NCI-H1048 (cell line): ENCODE results near the gene GPR101.
A peak's percentile ranks its signal among the peaks of the same experiment; 100 is the strongest.

Experiments
- DNase-seq: peaks from one replicate; lab custom pipeline; 2025; lab: John Stamatoyannopoulos, UW

The GPR101 gene, protein sequence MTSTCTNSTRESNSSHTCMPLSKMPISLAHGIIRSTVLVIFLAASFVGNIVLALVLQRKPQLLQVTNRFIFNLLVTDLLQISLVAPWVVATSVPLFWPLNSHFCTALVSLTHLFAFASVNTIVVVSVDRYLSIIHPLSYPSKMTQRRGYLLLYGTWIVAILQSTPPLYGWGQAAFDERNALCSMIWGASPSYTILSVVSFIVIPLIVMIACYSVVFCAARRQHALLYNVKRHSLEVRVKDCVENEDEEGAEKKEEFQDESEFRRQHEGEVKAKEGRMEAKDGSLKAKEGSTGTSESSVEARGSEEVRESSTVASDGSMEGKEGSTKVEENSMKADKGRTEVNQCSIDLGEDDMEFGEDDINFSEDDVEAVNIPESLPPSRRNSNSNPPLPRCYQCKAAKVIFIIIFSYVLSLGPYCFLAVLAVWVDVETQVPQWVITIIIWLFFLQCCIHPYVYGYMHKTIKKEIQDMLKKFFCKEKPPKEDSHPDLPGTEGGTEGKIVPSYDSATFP

DNA sequence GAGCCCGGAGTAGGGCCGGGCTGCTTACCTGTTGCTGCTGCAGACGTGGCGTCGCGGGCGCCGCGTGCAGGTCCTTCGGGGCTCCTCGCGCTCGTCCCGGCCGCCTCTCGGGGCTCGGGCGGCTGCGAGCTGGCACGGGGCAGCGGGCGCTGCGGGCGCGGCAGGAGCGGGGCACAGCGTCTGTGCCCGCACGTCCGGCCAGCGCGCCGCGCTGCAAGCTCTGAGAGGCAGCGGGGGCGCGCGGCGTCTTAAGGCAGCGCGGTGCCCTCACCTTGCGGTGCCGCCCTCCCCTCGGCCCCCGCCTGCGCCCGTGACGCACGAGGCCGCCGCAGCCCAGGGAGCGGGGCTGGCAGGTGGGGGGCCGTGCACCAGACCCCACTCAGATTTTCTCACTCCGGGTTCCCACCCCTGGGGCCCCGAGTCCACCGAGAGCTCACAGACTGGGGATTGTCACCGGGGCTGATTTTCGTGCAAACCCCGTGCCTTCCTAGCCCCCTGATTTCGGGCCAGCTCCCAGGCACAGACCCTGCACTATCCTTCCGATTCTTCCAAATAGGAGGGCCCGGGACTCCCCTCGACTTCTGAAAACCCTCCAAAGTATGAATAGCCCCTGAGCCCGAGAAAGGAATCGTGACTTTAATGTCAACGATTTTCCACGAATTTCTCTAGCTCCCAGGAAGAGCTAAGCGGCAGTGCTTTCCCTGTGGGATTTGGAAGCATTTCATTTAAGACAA, at the start of gene GPR101:
Gene GPR101 (minus strand): TSS at position 222 of the 734 bp plus-strand sequence. CDS start 2,321 bp downstream, outside the sequence.
- DNase-seq: no peak

DNA sequence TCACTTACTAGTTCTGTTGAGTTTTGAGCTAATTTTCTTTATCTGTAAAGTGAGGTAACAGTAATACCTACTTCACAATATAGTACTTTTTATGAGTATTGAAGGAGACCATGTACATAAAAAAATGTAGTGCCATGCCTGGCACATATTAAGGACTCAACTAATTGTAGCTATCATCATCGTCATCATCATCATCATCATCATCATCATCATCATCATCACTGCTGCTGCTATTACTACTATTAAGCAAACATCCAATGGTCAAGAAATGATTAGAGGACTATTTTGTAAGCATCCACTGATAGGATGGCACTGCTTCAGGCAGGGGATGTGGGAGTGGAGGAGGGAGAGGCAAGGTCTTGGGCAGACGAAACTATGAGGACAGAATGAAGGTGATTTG, 47.4 kb upstream of the GPR101 start:
- no peak for DNase-seq

DNA sequence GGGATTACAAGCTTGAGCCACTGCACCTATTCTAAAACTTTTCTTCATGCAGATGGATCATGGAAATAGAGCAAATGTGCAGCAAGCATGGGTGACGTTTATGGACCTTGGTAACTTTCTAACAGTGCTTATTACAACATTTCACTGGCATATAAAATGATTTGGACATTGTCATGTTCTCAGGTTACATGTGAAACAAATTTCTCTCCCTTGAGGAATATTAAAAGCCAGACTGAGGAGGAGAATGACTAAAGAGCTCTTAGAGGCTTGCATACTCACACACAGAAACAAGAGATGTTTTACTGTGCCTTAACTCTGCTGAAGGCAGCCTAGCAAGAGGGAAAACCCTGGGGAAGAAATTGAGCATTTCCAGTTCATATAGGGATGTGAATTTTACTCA, 38.6 kb upstream of the GPR101 start:
- no peak for DNase-seq

DNA sequence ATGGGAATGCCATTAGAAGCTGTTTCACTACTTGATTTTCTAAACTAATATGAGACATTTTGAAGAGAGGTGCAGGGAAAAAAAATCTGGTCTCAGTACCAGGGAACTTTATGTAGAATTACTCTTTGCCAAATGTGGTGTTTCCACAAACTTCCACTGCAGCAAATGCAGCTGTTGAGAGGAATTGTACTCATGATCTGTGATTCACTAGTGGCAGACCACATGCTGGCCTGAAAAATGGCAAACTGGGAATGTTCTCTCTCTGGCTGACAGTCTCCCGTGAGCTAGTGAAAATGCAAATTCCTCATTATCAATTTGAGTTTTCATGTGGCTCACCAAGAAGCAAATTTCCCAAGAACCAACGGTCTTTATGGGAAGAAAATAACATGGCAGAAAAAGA, 37.8 kb upstream of the GPR101 start:
- DNase-seq: no peak

DNA sequence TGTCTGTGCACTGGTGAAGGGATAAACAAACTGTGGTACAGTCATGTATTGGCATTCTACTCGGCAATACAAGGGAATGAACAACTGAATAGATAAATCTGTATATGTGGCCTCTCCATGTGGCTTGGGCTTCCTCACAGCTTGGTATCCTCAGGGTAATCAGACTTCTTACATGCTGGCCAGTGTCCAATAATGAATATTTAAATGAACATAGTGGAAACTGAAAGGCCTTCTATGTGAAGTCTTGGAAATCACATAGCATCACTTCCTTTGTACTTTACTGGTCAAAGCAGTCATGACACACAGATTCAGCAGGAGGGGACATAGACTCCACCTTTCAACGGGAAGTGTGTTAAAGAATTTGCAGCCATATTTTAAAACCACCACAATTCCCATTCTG, 33.4 kb upstream of the GPR101 start:
- DNase-seq: no peak

DNA sequence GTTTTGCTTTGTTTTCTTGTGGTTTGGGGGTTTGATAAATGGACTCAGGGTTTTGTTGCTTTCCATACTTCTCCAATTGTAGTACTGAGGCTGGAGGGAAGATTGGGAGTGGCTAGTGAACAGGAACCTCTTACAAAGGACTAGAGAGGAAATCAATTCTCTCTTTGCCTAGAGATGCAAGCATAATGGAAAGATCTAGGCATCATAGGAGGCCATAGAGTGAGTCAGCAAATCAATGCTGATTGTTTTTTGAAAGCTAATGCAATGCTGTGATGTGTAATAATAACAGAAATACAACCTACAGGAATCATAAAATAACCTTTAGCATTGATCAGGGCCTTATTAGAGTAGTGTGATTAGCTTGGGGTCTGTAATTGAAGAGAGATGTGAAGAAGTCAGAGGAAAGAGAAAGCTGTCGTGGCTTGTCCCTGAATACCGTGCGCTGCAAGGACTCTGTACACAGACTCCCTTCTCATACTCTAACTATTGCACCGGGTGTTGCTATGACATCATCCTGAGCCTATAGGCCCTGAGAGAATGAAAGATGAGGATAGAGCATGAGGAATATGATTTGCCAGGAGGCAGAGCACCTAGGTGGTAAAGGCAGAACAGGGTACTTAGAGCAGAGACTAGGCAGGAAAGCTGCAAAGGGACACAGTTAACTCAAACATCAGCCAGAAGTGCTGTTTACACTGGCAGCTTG, 29.3 kb upstream of the GPR101 start:
- no peak for DNase-seq

DNA sequence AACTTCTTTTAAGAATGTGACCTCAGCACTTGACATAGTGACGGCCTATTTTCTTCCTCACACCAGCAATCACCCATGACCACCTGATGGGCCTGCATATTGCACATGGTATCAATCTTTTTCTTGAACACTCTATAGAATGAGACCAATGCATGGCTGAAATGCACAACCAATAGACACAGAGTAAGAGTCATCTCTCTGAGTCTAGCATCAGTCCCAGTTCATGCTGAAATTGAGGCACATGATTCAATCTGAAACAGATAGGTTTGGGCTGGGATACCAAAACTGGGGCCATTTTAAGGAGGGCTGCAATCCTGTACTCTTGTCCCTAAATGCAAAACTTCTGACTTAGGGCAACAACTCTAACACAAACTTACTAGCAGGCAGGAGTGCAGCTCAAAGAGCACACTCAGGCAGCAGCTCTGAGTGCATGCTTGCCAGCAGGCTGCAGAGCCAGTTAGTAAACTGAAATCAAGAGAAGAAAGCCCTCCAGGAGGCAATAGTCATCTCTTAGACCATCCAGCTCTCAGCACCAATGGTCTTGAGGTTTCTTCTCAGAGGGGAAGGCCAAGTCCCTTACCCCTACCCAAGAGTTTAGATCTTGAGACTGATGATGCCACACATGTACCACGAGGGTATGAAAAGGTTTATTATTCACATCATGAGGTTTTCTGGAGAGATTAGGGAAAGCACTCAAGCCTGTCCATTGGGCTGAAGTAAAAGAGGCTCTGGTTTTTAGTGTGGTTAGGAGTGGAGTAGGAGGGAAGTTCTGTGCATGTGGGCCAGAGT, 24.7 kb upstream of the GPR101 start:
- no peak for DNase-seq

DNA sequence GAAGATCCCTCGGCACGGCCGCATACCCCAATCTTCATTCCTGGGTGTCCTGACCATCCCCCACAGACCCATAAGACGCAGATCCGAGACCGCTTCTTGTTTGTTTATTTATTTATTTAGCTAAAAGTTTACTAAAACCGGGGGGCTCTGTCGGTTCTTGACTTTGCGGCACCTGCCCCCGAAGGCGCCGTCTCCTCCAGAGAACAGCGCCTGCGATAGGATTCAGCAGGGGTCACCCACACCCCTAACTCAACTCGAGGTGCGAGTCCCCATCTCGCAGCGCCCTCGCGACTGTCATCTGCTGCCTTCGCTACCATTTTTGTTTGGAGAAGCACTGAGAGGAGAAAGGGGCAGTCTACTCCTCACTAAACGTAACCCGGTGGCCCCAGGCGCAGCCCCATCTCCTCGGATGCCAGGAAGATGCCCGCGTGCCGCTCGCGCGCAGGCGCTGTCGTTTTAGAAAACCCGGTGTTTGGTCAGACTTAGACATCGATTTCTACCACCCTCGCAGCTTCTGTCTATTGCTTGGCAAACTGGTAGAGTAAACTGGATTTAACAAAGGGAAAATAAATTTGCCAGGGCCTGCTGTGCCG, 18.9 kb upstream of the GPR101 start:
- no peak for DNase-seq

DNA sequence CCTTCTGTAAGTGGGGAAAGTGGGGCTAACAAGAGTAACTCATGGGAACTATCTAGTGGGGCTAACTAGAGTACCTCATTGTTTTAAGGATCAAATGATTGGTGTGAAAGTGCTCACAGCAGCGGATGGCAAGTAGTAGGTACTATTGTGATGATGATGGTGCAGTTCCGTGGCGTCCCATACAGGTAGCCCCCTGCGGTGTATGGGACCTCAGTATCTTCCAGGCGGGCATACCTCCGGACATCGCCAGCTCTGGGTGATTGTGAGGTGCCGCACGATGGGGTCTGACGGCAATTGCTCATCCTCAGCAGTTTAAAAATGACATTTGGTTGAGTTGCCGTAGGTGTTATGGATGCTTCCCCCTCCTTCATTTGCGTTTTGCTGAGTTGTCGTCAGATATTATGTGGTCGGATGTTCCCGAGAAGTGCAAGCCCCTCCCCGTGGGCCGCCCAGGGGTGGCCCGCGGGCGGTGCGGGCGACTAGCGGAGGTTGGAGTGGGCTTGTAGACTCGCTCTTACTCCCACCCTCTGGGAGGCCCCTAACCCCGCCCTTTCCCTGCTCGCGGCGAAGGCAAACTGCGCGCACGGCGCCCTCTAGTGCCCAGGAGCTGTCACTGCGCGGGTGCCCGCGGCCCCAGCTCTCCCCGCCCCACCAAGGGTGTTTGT, 18.3 kb upstream of the GPR101 start:
- DNase-seq: peak; percentile 14

DNA sequence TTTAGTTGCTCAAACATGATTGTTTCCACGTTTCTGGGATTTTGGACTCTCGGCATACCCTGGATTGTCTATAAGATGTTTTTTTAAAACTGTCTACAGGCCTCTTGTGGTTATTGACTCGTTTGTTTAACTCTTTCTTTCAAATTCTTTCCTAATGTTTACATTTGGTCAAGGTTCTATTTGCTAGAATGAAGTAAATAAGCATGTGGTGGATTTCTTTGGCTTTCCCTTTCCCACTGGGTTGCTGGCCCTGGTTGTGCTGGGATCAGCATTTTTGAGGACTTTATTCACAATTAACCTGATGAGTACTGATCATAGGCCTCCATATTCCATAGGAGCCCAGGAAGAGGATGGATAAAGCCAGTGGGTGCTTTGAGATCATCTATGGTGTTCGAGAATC, 11.1 kb upstream of the GPR101 start:
- DNase-seq: no peak

DNA sequence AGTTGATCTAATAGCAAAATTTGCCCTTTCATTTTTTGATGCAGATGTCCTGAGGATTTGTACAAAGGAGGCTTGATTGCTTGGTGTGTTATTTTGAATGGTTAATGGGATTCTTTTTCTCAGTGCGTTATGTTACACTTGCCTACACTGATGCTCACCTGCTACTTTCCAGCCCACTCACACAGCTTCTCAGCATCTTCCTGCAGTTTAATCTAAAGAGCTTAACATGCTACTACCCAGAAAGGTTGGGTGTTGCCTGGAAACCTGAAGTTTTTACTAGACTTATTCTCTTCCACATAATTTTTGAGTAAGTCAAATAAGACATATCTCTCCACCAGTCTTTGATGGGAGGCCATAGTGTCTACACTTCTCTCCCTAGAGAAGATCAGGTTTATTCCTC, 9.9 kb upstream of the GPR101 start:
- DNase-seq: no peak

DNA sequence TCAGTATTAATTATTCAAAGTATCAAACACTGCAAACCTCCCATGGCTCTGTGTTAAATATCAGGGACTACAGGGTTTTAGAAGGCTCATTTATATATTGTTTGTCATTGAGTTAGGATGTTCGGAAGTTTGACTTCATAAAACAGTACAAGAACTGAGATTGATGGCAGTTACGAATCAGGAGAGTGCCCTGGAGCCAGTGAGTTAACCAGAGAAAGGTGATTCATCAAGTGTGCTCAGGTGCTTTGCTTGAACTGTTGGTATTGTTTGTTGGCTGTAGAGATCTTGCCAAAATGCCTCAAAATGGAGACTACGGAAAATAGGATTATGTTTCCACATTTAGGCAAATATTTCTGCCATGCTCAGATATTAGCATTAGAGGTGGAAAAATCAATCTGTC, 7.5 kb upstream of the GPR101 start:
- DNase-seq: no peak

DNA sequence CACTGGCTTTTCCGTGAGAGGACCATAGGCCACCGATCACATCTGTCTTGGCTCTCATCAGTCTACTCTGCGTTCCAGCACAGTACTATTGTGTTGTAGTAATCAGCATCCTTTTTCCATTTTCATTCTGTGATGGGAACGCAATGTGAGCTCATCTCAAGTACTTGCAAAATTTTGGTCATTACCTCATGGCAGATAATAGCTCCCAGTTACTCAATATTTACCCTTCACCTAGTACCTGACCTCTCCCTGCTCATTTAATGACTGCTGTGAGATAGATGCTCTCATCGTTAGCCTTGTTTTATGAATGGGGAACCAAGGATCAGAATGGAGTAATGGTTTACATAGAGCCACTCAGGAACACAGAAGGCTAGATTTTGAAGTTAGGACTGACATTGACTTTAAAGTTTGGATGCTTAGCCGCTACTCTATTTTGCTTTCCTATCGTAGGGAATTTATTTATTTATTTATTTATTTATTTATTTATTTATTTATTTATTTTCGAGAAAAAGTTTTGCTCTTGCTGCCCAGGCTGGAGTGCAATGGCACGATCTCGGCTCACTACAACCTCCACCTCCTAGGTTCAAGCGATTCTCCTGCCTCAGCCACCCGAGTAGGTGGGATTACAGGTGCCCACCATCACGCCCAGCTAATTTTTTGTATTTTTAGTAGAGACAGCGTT, 6.5 kb upstream of the GPR101 start:
- DNase-seq: no peak

DNA sequence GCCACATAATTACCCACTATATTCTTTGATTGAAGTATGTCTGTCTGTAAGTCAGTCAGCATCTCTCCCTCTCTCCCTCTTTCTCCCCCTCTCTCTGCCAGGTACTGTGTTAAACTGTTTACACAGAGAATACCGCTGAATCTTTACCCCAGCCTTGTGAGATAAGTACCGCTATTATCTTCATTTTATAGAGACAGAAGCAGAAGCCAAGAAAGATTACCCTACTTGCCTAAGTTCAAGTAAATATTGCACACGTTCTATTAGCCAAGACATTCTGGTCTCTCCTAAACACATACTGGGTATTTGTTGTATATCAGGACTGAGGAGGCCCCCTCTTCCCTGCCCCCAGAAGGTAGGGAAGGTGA, 695 bp upstream of the GPR101 start:
- no peak for DNase-seq

DNA sequence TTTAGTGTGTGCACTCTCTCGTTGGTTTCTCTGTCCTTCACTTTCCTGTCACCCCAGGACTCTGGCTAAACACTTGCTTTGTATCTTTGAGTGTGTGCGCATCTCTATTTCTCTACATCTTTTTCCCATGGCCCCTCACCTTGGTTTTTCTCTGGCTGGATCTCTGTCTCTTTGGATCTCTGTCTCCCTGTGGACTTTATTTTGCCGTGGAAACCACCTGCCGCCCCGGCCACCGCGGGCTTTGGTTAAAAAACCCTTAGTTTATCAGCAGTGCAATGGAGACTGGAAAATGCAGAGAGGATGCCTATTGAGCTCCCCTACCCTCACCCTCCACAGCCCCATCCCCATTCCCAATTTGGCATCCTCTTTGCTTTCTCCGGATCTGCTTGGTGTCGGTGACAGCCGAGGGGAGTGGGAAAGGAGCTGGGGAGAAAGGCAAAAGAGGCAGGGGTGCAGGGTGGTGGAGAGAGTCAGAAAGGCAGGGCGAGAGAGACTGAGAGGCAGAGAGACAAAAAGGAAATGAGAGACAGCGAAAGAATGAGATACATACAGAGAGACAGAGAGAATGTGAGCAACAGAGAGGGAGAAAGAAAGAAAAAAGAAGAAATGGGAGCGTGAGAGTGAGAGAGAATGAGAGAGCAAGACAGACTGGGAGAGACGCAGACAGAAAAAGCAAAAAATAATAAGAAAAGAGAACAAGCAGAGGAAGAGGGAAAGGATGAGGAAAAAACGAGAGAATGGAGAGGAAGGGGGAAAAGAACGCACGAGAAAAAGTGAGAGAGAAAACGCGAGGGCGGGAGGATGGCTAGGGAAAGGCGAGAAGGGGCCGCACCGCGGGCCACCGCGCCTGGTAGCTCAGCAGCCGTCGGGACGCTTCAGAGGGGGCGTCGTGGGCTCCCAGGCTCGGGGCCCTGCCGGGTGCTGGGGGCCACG, 688 bp downstream of the GPR101 start:
- no peak for DNase-seq

DNA sequence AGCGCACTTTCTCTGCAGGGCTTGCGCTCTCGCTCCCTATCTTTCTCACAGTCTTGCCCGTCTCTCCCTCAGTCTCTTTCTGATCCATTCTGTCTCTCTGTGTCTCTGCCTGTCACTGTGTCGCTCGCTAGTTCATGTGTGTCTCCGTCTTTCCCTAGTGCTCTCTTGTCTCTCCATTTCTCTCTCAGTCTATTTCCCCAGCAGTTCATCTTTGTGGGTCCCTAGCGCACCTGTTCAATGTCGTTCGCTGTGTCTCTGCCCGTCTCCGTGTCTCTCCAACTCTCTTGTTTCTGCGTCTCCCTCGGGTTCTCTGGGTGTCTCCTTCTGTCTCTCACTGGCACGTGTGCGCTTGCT, 1.5 kb downstream of the GPR101 start:
- no peak for DNase-seq

DNA sequence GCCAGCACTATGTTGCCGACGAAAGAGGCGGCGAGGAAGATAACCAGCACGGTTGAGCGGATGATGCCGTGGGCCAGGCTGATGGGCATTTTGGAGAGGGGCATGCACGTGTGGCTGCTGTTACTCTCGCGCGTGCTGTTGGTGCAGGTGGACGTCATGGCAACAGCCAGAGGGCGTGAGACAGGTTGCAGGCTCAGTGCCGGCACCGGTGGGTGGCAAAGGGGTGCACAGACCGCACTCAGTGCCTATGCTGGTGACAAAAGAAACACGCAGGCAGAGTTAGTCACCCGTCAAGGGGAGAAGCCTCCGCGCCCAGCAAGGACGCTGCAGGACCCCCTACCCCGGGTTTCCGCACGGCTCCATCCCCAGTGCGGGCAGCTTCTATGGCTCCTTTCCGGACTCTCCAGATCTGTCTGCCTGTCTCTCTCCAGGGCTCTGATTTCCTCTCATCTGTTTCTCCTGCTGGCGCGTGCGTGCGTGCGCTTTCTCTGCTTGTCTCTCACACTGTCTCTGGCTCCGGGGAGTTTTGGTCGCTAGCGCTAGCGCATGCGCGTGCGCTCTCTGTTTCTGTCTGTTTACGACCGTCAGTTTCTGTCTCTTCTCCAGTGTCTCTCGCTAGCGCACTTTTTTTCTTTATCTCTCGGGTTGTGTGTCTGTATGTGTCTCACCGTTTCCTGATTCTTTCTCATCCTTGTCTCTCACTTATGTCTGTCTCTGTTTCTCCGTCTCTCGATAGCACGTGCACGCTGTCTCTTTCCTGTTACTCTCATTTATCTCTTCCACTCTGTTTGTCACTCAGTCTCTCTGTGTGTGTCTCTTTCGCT, 2.1 kb downstream of the GPR101 start:
- no peak for DNase-seq

DNA sequence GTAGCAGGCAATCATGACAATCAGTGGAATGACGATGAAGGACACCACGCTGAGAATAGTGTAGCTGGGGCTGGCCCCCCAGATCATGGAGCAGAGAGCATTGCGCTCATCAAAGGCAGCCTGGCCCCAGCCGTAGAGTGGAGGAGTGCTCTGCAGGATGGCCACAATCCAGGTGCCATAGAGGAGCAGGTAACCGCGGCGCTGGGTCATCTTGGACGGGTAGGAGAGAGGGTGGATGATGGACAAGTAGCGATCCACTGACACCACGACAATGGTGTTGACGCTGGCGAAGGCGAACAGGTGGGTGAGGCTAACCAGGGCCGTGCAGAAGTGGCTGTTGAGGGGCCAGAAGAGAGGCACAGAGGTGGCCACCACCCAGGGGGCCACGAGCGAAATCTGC, 2.8 kb downstream of the GPR101 start:
- DNase-seq: no peak

DNA sequence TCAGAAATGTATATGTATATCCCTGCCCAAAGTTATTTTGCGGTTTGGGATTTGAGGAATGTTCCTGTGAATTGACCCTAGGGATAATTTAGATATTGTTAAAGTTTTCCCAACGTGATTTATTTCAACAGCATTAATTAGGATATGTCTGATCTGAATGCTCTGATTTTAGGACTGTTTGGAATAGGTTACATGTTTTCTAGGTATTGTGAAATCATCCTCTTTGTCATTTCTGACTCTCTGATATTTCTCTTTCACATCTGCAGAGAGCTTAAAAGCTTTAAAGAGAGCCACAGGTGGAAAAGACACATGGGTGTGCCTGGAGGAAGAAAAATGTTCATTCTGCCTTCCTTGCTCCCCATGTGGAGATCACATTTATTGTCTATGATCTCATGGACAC, 5.1 kb downstream of the GPR101 start:
- no peak for DNase-seq
